Testis (tissue), 2 donors: Measurements from ENCODE around the gene RGS5.

ENCODE experiments used
- CTCF ChIP-seq, 3 experiments: fragments of 450-650 bp in 2 of 3; fragments of 200-600 bp in 1 of 3; sonication (generic) in 1 of 3; IDR thresholded peaks; one replicate each; pipeline ENCODE4 v1.5.1; 2016 to 2019; ENCODE audit warnings: antibody characterized with exemption in 3 of 3, mild to moderate bottlenecking in 2 of 3, moderate library complexity in 1 of 3
- POLR2A ChIP-seq: fragments of 450-650 bp; IDR thresholded peaks from one replicate; pipeline ENCODE4 v1.6.1; 2017; ENCODE audit warnings: antibody characterized with exemption, mild to moderate bottlenecking, moderate library complexity

- TF ChIP-seq POLR2A, result no peak
- TF ChIP-seq CTCF (IDR thresholded peaks at IDR 0.05), result no peak
These were observed 39.6 kb downstream of the RGS5 start for GRCh38 chr1:163163163-163163562.
